ENCODE measurements around the gene CPEB4.

Gene CPEB4

GRCh38 chr5:173885475-173886010 lies 2.6 kb upstream of the CPEB4 start:
- DNase-seq: peak in 1 of 5 experiments; percentile 13

GRCh38 chr5:173886150-173886549 lies 2.0 kb upstream of the CPEB4 start:
- DNase-seq: peak in 1 of 5 experiments; percentile 10

- peak in 2 of 5 experiments; percentile 11 to 15 for DNase-seq
Observed at GRCh38 chr5:173888473-173889131, 453 bp downstream of the CPEB4 start.

GRCh38 chr5:173890195-173890991 lies 2.2 kb downstream of the CPEB4 start:
- DNase-seq: no peak

- DNase-seq: no peak
Observed at GRCh38 chr5:173891308-173892116, 3.4 kb downstream of the CPEB4 start.

- no peak for DNase-seq
Observed at GRCh38 chr5:173893192-173893561, 5.0 kb downstream of the CPEB4 start.

GRCh38 chr5:173895401-173896165 lies 7.4 kb downstream of the CPEB4 start:
- no peak for DNase-seq

GRCh38 chr5:173896631-173897030 lies 8.5 kb downstream of the CPEB4 start:
- no peak for DNase-seq

- DNase-seq: no peak
Observed at GRCh38 chr5:173901705-173902104, 13.6 kb downstream of the CPEB4 start.

- no peak for DNase-seq
Observed at GRCh38 chr5:173902334-173902733, 14.2 kb downstream of the CPEB4 start.

- no peak for DNase-seq
Observed at GRCh38 chr5:173902743-173903142, 14.6 kb downstream of the CPEB4 start.

GRCh38 chr5:173903396-173904140 lies 15.4 kb downstream of the CPEB4 start:
- DNase-seq: no peak

GRCh38 chr5:173904151-173904550 lies 16.0 kb downstream of the CPEB4 start:
- DNase-seq: no peak

- DNase-seq: no peak
Observed at GRCh38 chr5:173907284-173907683, 19.1 kb downstream of the CPEB4 start.

GRCh38 chr5:173907686-173908371 lies 19.7 kb downstream of the CPEB4 start:
- DNase-seq: no peak

GRCh38 chr5:173909199-173909598 lies 21.1 kb downstream of the CPEB4 start:
- no peak for DNase-seq

- DNase-seq: no peak
Observed at GRCh38 chr5:173910215-173910614, 22.1 kb downstream of the CPEB4 start.

- DNase-seq: no peak
Observed at GRCh38 chr5:173911623-173912022, 23.5 kb downstream of the CPEB4 start.

- no peak for DNase-seq
Observed at GRCh38 chr5:173913686-173914321, 25.7 kb downstream of the CPEB4 start.

GRCh38 chr5:173915310-173916014 lies 27.3 kb downstream of the CPEB4 start:
- DNase-seq: no peak
